Prostate gland (tissue), 2 donors: ENCODE data around the gene BRD2.

Experiments
- CTCF ChIP-seq, 4 experiments: fragments of 200-600 bp in 2 of 4; fragments of 450-650 bp in 2 of 4; sonication (generic) in 2 of 4; IDR thresholded peaks; 1 replicate in 3 of 4; 2 replicates in 1 of 4; pipeline ENCODE4 v1.5.1; 2016 to 2019; ENCODE audit warnings: antibody characterized with exemption in 4 of 4, mild to moderate bottlenecking in 2 of 4, moderate library complexity in 2 of 4
- POLR2A ChIP-seq: fragments of 450-650 bp; IDR thresholded peaks from one replicate; pipeline ENCODE4 v1.6.1; 2016; ENCODE audit warnings: antibody characterized with exemption, mild to moderate bottlenecking
- POLR2AphosphoS5 ChIP-seq: sonication (generic); formaldehyde crosslinking; IDR thresholded peaks from one replicate; pipeline ENCODE4 v1.6.1; 2017; ENCODE audit warnings: antibody characterized with exemption

- TF ChIP-seq POLR2AphosphoS5 (no peak), POLR2A (no peak), CTCF (IDR thresholded peaks at IDR 0.05) (peak in 3 of 4 experiments; percentile 8 to 60 (median 34))
These were observed 973 bp upstream of the BRD2 start for GRCh38 chr6:32967151-32968091.
